Subcutaneous adipose tissue (tissue), 4 donors: ENCODE data around the gene GTF3C4. TPM values are rescaled to one million over a fixed set of nuclear protein-coding genes. Genes with fewer than 3 reads are reported as not detected.

Experiments
- total RNA-seq, 4 donors: library from RNA; depleted of rRNA; stranded (reverse); fragments of >200 nt; gene quantifications; one replicate each; pipeline ENCODE4 v1.1.0, GENCODE V29; 2016
- TF ChIP-seq, protein P1 (sequence below): fragments of 450-650 bp; IDR thresholded peaks from one replicate; pipeline ENCODE4 v1.5.1; 2016; ENCODE audit warnings: low read depth, mild to moderate bottlenecking, control low read depth, antibody characterized with exemption, moderate library complexity

GTF3C4 gene, protein sequence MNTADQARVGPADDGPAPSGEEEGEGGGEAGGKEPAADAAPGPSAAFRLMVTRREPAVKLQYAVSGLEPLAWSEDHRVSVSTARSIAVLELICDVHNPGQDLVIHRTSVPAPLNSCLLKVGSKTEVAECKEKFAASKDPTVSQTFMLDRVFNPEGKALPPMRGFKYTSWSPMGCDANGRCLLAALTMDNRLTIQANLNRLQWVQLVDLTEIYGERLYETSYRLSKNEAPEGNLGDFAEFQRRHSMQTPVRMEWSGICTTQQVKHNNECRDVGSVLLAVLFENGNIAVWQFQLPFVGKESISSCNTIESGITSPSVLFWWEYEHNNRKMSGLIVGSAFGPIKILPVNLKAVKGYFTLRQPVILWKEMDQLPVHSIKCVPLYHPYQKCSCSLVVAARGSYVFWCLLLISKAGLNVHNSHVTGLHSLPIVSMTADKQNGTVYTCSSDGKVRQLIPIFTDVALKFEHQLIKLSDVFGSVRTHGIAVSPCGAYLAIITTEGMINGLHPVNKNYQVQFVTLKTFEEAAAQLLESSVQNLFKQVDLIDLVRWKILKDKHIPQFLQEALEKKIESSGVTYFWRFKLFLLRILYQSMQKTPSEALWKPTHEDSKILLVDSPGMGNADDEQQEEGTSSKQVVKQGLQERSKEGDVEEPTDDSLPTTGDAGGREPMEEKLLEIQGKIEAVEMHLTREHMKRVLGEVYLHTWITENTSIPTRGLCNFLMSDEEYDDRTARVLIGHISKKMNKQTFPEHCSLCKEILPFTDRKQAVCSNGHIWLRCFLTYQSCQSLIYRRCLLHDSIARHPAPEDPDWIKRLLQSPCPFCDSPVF
- total RNA-seq = 10 to 100 TPM in 1 of 4 donors, 1 to 10 TPM in 3; 9.5 to 11.4 (median 9.6) TPM

DNA sequence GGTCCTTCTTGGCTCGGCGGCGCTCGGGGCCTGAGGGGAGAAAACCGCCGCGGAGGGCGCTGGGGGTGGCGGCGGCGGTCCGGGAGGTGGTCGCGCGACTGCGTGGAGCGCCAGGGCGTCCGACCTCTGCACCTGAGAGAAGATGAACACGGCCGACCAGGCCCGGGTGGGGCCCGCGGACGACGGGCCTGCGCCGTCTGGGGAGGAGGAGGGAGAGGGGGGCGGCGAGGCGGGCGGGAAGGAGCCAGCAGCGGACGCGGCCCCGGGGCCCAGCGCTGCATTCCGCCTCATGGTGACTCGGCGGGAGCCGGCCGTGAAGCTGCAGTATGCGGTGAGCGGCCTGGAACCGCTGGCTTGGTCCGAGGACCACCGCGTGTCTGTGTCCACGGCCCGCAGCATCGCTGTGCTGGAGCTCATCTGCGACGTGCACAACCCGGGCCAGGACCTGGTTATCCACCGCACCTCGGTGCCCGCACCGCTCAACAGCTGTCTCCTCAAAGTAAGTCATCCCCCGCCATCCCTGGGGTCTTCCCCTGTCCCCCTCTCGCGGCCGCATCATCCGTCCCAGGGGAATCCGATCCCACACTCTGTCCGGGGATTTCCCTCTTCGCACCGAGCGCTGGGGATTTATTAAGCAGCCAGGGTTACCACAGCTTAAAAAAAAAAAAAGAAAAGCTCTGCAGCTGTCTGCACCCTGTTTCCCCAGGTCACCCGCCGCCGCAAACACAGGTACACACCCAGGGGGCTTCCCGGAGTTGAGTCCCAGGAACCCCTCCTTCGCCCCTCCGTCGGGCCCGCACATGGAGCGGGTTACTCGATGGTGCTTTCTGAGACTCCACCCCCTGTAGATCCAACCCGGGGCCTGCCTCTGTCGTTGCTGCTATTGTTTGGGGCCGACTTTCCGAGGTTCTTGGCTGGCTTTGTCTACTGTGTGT is at the start of gene GTF3C4:
GTF3C4 (plus strand) TSS at position 8 of the 935 bp plus-strand sequence; CDS start at position 143, 135 bp downstream.
- TF ChIP-seq, protein P1, sequence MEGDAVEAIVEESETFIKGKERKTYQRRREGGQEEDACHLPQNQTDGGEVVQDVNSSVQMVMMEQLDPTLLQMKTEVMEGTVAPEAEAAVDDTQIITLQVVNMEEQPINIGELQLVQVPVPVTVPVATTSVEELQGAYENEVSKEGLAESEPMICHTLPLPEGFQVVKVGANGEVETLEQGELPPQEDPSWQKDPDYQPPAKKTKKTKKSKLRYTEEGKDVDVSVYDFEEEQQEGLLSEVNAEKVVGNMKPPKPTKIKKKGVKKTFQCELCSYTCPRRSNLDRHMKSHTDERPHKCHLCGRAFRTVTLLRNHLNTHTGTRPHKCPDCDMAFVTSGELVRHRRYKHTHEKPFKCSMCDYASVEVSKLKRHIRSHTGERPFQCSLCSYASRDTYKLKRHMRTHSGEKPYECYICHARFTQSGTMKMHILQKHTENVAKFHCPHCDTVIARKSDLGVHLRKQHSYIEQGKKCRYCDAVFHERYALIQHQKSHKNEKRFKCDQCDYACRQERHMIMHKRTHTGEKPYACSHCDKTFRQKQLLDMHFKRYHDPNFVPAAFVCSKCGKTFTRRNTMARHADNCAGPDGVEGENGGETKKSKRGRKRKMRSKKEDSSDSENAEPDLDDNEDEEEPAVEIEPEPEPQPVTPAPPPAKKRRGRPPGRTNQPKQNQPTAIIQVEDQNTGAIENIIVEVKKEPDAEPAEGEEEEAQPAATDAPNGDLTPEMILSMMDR = no peak

DNA sequence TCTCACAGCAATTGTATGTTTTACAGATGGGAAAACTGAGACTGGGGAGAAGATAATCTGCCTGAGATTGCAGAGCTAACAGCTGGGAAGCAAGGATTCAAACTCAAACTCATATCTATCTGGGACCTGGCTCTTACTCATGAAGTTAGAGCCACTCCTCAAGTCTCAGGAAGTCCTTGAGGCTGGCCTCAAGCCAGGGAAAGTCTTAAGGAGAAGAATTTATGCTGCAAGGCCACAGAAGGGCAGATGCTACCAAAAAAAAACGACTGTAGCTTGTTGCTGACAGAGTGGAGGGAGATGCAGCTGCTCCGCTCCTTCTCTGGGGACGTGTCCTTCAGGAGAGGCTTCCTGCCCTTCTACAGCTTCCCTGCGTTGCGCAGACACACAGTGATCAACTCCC is 48.1 kb upstream of the GTF3C4 start:
- TF ChIP-seq, protein P1 = no peak

DNA sequence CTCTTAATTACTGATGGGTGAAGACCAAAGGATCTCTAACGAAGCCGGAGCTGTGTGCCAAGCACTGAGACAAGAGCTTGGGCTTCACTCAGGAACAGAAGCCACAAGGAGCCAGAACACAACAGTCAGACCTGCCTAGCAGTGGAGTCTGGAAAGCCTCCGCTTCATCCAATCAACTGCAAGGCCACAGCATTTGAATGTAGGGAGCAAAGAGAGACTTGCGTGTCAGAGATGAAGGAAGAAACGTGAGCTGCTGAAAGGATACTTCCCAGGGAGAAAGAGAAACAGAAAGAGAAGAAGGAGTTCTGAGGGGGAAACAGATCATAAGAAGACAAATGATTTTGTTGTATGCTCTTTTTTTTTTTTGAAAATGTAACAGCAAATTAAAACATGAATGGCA is 44.0 kb upstream of the GTF3C4 start:
- TF ChIP-seq, protein P1 = no peak

DNA sequence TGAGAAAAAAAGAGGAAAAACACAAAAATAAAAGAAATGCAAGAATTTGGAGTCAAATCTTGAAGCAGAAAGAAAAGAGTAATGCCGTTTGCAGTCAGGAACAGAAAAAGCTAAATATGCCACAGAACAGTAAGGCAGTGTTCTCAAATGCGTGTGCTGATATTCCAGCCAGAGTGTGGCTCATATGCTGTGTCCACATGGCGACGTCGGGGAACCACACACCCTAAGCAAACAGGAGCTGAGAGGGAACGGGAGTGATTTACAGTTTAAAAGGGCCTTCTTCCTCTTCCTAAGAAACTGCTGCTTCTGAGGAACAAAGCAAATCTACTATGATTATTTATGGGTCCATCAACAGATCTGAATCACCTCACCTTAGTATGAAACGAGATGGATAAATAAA is 43.2 kb upstream of the GTF3C4 start:
- TF ChIP-seq, protein P1 = no peak

- TF ChIP-seq, protein P1 = no peak
These were observed 42.7 kb upstream of the GTF3C4 start for GRCh38 chr9:132627594-132627993.

DNA sequence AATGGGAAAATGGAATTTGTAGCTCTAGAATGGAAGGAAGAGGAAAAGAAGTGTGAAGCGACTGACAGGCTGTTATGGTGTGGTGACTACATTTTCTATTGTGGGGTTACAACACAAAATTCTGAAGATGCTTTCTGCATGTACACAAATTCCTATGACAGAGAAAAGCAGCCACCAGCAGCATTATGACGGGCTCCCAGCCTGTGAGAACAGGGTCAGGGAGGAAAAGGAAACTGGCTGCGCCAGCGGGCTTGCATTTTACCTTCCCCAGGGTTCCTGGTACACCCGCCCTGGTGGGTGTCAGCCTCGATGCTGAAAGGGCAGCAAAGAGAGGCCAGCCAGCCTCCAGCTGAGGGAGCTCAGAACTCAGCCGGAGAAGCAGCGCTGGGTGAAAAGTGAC is 41.5 kb upstream of the GTF3C4 start:
- TF ChIP-seq, protein P1 = no peak
